HG03469 (cell line): ENCODE measurements around the gene LIF.

Experiments used
- ATAC-seq: cut with Tn5 transposase; IDR thresholded peaks from one replicate; pipeline ENCODE4 v1.9.1; 2021; ENCODE audit warnings: mild to moderate bottlenecking, moderate library complexity, moderate number of reproducible peaks; ENCODE audit not compliant: unreplicated experiment

LIF gene

DNA sequence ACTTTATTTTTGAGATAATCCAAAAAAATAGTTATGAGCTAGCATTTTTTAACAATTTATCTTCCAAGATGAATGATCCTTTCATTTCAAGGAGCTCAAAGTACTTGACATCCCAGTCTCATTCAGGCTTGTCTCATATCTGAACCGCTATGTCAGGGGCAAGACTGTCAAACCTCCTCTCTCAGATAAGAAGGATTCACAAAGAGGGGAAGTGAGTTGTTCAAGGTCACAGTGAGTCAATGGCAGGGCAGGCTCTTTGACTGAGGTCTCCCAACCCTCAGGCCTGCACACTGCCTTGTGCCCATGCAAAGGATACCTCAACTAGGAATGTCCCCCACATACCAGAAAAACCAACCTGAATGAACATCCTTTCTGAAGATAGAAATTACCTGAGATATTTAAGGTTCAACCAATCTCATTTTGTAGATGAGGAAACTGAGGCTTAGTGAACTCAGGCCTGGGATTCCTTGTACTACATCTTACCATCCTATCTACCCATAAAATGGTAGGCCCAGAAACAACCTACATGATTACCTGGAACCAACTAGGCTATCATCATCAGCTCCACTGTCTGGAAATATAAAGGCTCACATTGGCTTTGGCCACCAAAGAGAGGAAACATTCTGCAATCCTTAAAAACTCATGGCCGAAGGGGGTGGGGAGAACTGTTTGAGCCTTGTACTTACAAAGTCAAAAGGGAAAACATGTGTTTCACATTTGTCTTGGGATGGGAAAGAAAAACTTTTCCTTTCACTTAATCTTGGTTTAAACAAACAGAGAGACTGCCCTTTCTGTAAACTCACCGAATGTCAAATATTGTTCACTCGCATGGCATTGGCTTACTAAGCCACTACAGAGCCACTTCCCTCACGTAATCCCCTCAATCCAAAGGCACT is 51.1 kb downstream of the LIF start:
- no peak for ATAC-seq

DNA sequence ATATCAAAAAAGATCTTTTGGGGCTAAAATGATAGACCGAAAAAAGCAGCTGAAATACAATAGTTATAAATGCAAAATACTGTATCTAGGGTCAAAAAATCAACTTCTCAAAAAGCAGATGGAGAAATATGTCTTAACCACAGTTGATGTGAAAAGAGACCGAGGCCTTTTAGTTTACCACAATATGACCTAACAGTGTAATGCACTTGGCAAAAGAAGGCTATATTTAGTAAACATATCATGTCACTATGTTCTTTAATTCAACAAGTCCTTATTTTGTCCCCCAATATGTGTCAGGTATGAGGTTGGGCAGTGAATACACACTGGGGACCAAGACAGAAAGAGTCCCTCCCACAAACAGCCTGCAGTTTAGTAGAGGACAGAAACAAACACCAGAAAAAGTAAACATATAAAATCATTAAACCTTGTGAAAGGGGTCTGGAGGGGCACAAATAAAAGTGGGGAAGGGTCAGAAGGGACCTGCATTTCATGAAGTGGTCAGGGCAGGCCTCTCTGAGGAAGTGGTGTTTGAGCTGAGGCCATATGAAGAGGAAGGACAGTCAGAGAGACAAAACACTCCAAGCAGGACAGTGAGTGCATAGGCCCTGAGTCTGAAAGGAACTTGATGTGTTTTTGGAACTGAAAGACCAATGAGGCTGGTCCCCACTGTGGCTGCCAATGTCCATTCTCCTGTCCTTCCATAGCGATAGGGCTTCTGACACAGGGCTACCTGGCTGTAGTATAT is 53.4 kb downstream of the LIF start:
- no peak for ATAC-seq

DNA sequence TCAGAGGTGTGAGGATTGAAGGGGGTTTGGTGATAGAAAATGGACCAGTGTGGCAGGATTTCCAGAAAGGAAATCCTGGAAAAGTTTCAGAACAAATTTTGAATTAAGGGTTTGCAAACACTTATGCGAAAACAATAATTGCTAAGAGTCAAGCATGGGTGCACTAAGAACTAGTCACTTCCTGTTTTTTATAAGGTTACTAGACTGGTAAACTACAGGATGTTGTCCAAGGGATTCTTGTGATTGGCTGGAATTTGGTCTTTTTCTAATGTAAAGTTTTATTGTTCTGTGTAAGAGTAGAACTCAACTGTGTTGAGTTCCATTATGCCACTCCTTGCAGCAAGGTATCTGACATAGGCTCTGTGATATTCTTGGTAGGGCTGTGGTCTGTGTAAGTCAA is 54.1 kb downstream of the LIF start:
- ATAC-seq, result no peak

DNA sequence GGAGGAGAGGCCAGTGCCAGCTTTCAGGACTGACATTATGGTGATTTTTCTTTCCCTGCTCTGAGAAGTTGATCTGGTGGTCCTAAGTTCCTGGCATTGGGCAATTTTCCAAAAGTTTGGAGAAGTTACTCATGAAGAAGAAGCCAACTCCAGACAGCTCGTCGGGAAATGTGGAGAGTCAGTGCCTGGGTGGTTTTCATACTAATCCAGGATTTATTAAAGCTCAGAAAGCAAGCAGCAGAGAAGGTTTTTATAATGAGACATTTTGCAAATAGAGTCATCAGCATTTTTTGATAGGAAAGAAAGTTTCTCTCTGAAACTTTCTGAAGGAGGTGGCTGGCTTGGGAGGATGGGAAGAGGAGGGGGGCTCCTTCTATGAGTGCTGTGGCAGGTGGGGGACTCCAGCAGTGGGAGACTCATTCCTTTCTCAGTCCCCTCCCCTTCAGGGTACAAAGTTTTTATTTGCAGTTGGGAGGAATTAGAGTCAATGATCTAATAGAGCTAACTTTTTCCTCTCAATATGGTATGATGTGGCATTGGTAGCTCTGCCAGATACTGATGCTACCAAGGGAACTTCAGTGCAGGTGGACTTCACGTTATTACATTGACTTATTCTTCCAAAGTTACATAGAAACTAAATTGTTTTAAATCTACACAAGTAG is 55.4 kb downstream of the LIF start:
- ATAC-seq, result no peak

DNA sequence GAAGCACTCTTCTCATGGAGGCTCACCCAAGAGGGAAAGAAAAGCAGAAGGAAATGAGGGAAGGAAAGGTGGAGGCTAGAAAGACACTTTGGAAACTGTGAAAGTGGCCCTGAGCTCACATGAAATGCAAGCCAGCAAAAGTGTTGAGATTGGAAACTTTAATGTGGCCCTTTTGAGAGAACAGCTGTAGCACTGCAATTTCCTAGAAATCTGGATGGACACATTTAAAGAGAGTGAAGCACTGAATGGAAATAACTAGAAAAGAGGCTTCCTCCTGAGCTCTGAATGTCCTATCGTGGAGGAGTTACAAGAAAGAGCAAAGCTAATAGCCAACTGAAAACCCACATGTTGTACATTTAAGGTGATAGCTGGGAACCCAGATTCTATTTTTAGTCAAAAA is 56.0 kb downstream of the LIF start:
- no peak for ATAC-seq
